IMR-90 (cell line): ENCODE data around the gene HPS4. TPM values are rescaled to one million over a fixed set of nuclear protein-coding genes. Genes with fewer than 3 reads are reported as not detected.

Source experiments
- ATAC-seq: fragments of 200-7000 bp; cut with Tn5 transposase; 2 replicates; pipeline ENCODE4 v1.9.1; 2020; ENCODE audit warnings: low read depth, mild to moderate bottlenecking, moderate library complexity
- BruUV-seq: library from RNA; stranded (reverse); fragments of 400-500 nt; replicated peaks from 2 replicates; lab custom pipeline; 2021; lab: Mats Ljungman, UMichigan
- CTCF ChIA-PET: fragments of 300-600 bp; formaldehyde crosslinking; extraction: SDS; loops from one replicate; lab custom pipeline; 2021; ENCODE audit warnings: antibody characterized with exemption; lab: Yijun Ruan, JAX
- POLR2A ChIA-PET: fragments of 300-600 bp; sonication (Branson Sonifier 250); formaldehyde crosslinking; loops from one replicate; lab custom pipeline; 2022; ENCODE audit warnings: antibody characterized with exemption; ENCODE audit not compliant: unreplicated experiment; lab: Charles Lee
- DNase-seq: peaks from one replicate; pipeline ENCODE4 v3.0.0; 2013
- H2AFZ ChIP-seq: replicated peaks from 2 replicates; pipeline ENCODE3; 2013; ENCODE audit warnings: low read length, mild to moderate bottlenecking; ENCODE audit not compliant: poor library complexity
- H2AK5ac ChIP-seq: 2 replicates; pipeline ENCODE4 v1.6.1; 2013; ENCODE audit warnings: low read depth, low read length, inconsistent platforms
- H2AK9ac ChIP-seq: replicated peaks from 2 replicates; pipeline ENCODE3; 2013; ENCODE audit warnings: mild to moderate bottlenecking, low read depth, low read length, moderate library complexity; ENCODE audit not compliant: poor library complexity
- H2BK120ac ChIP-seq: 2 replicates; pipeline ENCODE4 v1.6.1; 2013; ENCODE audit warnings: low read depth, low read length, inconsistent platforms
- H2BK15ac ChIP-seq: 3 replicates; pipeline ENCODE4 v1.6.1; 2013; ENCODE audit warnings: low read depth, low read length, inconsistent platforms
- H2BK20ac ChIP-seq: 2 replicates; pipeline ENCODE4 v1.6.1; 2013; ENCODE audit warnings: low read depth, mild to moderate bottlenecking, inconsistent platforms, low read length, moderate library complexity
- H2BK5ac ChIP-seq: 2 replicates; pipeline ENCODE4 v1.6.1; 2013; ENCODE audit warnings: mild to moderate bottlenecking, low read depth, low read length, inconsistent platforms; ENCODE audit not compliant: poor library complexity, severe bottlenecking
- H3K14ac ChIP-seq: replicated peaks from 2 replicates; pipeline ENCODE4 v1.6.1; 2013; ENCODE audit warnings: low read depth, low read length, inconsistent platforms
- H3K18ac ChIP-seq: 2 replicates; pipeline ENCODE4 v1.6.1; 2013; ENCODE audit warnings: low read depth, low read length, control low read depth
- H3K23ac ChIP-seq: 2 replicates; pipeline ENCODE4 v1.6.1; 2013; ENCODE audit warnings: low read depth, low read length, inconsistent platforms
- H3K27ac ChIP-seq: 2 replicates; pipeline ENCODE4 v1.5.1; 2013; ENCODE audit warnings: mild to moderate bottlenecking, control low read depth, low read length; ENCODE audit not compliant: insufficient read depth
- H3K27me3 ChIP-seq: 2 replicates; pipeline ENCODE4 v1.6.1; 2013; ENCODE audit warnings: low read length; ENCODE audit not compliant: control insufficient read depth, insufficient read depth
- H3K36me3 ChIP-seq: 2 replicates; pipeline ENCODE4 v1.6.1; 2013; ENCODE audit warnings: low read length, mixed read lengths; ENCODE audit not compliant: control insufficient read depth, insufficient read depth
- H3K4ac ChIP-seq: 2 replicates; pipeline ENCODE4 v1.6.1; 2013; ENCODE audit warnings: low read depth, low read length, inconsistent platforms
- H3K4me1 ChIP-seq: 2 replicates; pipeline ENCODE4 v1.6.1; 2013; ENCODE audit warnings: low read length, mixed read lengths; ENCODE audit not compliant: control insufficient read depth, insufficient read depth
- H3K4me2 ChIP-seq: 2 replicates; pipeline ENCODE4 v1.6.1; 2013; ENCODE audit warnings: low read depth, mild to moderate bottlenecking, control low read depth, low read length, moderate library complexity
- H3K4me3 ChIP-seq: 2 replicates; pipeline ENCODE4 v1.5.1; 2013; ENCODE audit warnings: low read depth, mild to moderate bottlenecking, control low read depth, low read length, moderate library complexity; ENCODE audit not compliant: insufficient read depth
- H3K56ac ChIP-seq: 2 replicates; pipeline ENCODE4 v1.6.1; 2013; ENCODE audit warnings: low read length, inconsistent platforms; ENCODE audit not compliant: insufficient read depth; ENCODE audit errors: extremely low read depth
- H3K79me1 ChIP-seq, 2 experiments: 2 replicates each; pipeline ENCODE4 v1.6.1; 2013; ENCODE audit warnings: low read length in 2 of 2, inconsistent platforms in 1 of 2, low read depth in 1 of 2
- H3K9ac ChIP-seq: 2 replicates; pipeline ENCODE4 v1.6.1; 2013; ENCODE audit warnings: low read depth, low read length, control low read depth
- H3K9me1 ChIP-seq: 2 replicates; pipeline ENCODE4 v1.6.1; 2013; ENCODE audit warnings: low read length, inconsistent platforms; ENCODE audit not compliant: insufficient read depth
- H3K9me3 ChIP-seq: 2 replicates; pipeline ENCODE4 v1.6.1; 2013; ENCODE audit warnings: low read length; ENCODE audit not compliant: control insufficient read depth, insufficient read depth
- H4K20me1 ChIP-seq: 2 replicates; pipeline ENCODE4 v1.6.1; 2013; ENCODE audit warnings: low read length, inconsistent platforms; ENCODE audit not compliant: insufficient read depth
- H4K5ac ChIP-seq: 2 replicates; pipeline ENCODE4 v1.6.1; 2013; ENCODE audit warnings: mild to moderate bottlenecking, low read depth, low read length, control low read depth
- H4K8ac ChIP-seq, 2 experiments: 2 replicates each; pipeline ENCODE4 v1.6.1; 2013; ENCODE audit warnings: low read depth in 2 of 2, low read length in 2 of 2, control low read depth in 1 of 2, inconsistent platforms in 1 of 2
- H4K91ac ChIP-seq: 2 replicates; pipeline ENCODE4 v1.6.1; 2013; ENCODE audit warnings: low read depth, low read length, inconsistent platforms; ENCODE audit not compliant: insufficient read depth
- BHLHE40 ChIP-seq: fragments of 150-350 bp; IDR thresholded peaks from 2 replicates; pipeline ENCODE4 v1.6.1; 2016; ENCODE audit warnings: mild to moderate bottlenecking, low read depth, low read length
- CEBPB ChIP-seq: IDR thresholded peaks from 2 replicates; pipeline ENCODE4 v1.6.1; 2012; ENCODE audit warnings: low read depth, low read length, improper control_type of control experiment
- CHD1 ChIP-seq: IDR thresholded peaks from 2 replicates; pipeline ENCODE4 v1.6.1; 2012; ENCODE audit warnings: low read depth, low read length, improper control_type of control experiment
- ELK1 ChIP-seq: fragments of 150-350 bp; IDR thresholded peaks from 2 replicates; pipeline ENCODE4 v1.6.1; 2016; ENCODE audit warnings: low read depth, mild to moderate bottlenecking, low read length, moderate library complexity, borderline replicate concordance
- FOS ChIP-seq: fragments of 150-350 bp; IDR thresholded peaks from 2 replicates; pipeline ENCODE4 v1.6.1; 2016; ENCODE audit warnings: low read depth, low read length
- MAFK ChIP-seq: IDR thresholded peaks from 2 replicates; pipeline ENCODE4 v1.6.1; 2012; ENCODE audit warnings: low read depth, low read length, improper control_type of control experiment
- MAZ ChIP-seq: IDR thresholded peaks from 2 replicates; pipeline ENCODE4 v1.6.1; 2012; ENCODE audit warnings: low read depth, mild to moderate bottlenecking, low read length, improper control_type of control experiment, moderate library complexity, borderline replicate concordance
- MXI1 ChIP-seq: IDR thresholded peaks from 2 replicates; pipeline ENCODE4 v1.6.1; 2012; ENCODE audit warnings: low read depth, mild to moderate bottlenecking, low read length, moderate library complexity, borderline replicate concordance
- NFE2L2 ChIP-seq: fragments of 150-350 bp; IDR thresholded peaks from 2 replicates; pipeline ENCODE4 v1.6.1; 2016; ENCODE audit warnings: low read depth, mild to moderate bottlenecking, low read length
- POLR2A ChIP-seq: IDR thresholded peaks from 2 replicates; pipeline ENCODE4 v1.6.1; 2012; ENCODE audit warnings: mild to moderate bottlenecking, low read depth, low read length
- RAD21 ChIP-seq: IDR thresholded peaks from 2 replicates; pipeline ENCODE4 v1.6.1; 2012; ENCODE audit warnings: low read length, improper control_type of control experiment
- RCOR1 ChIP-seq: IDR thresholded peaks from 2 replicates; pipeline ENCODE4 v1.6.1; 2012; ENCODE audit warnings: mild to moderate bottlenecking, low read length, improper control_type of control experiment; ENCODE audit not compliant: insufficient replicate concordance
- RFX5 ChIP-seq: IDR thresholded peaks from 2 replicates; pipeline ENCODE4 v1.8.0; 2012; ENCODE audit warnings: low read depth, mild to moderate bottlenecking, low read length, moderate library complexity
- SMC3 ChIP-seq: fragments of 150-350 bp; IDR thresholded peaks from 2 replicates; pipeline ENCODE4 v1.6.1; 2016; ENCODE audit warnings: low read depth, mild to moderate bottlenecking, antibody characterized with exemption, low read length, moderate library complexity
- WGBS, 2 experiments: methylation state at CpG; one replicate each; pipeline versions ENCODE4 v1.1.5 to v1.1.7; 2013; ENCODE audit warnings: missing lambda C conversion rate in 2 of 2; ENCODE audit not compliant: insufficient read length in 1 of 2; ENCODE audit errors: extremely low coverage in 2 of 2; 5-methylcytosine and 5-hydroxymethylcytosine counted together
- dilution Hi-C: fragments of 300-500 bp; cut with HindIII; formaldehyde crosslinking; loops from one replicate; pipeline ENCODE4 v1.14.3; 2018; ENCODE audit warnings: low sequenced_read_pairs; ENCODE audit not compliant: unreplicated experiment
- in situ Hi-C: fragments of 300-500 bp; cut with MboI; formaldehyde crosslinking; loops from 3 replicates; pipeline ENCODE4 v1.14.3; 2019; ENCODE audit warnings: low sequenced_read_pairs, inconsistent platforms, mixed read lengths
- intact Hi-C: fragments of 100-400 bp; cut with micrococcal nuclease; formaldehyde crosslinking; loops from 2 replicates; pipeline ENCODE4 v1.10.0; 2022
- polyA plus RNA-seq, 3 experiments: library from polyadenylated mRNA; depleted of rRNA; stranded (reverse); fragments of >200 nt; gene quantifications; 2 replicates each; pipeline ENCODE4 v1.2.3, GENCODE V29; 2012; ENCODE audit warnings: low replicate concordance in 1 of 3
- total RNA-seq: library from RNA; depleted of rRNA; stranded (reverse); fragments of >200 nt; gene quantifications from 2 replicates; pipeline ENCODE4 v1.2.3, GENCODE V29; 2012
- TF ChIP-seq, protein P1 (sequence below): conservative IDR thresholded peaks from 2 replicates; pipeline ENCODE4 v1.5.1; 2012; ENCODE audit warnings: mild to moderate bottlenecking, low read depth, low read length, improper control_type of control experiment
- TF ChIP-seq, protein P2 (sequence below): fragments of 150-350 bp; IDR thresholded peaks from 2 replicates; pipeline ENCODE4 v1.6.1; 2017; ENCODE audit warnings: mild to moderate bottlenecking, antibody characterized with exemption, low read length, low read depth

Gene HPS4
- total and polyA plus RNA-seq, 2 of the 4 experiments (the other 2 are of a cell fraction) = 15.8 to 19.0 TPM

- no peak for TF ChIP-seq CHD1
- TF ChIP-seq CEBPB = no peak
- no peak for TF ChIP-seq RFX5
- TF ChIP-seq MAFK = no peak
- TF ChIP-seq, protein P1, sequence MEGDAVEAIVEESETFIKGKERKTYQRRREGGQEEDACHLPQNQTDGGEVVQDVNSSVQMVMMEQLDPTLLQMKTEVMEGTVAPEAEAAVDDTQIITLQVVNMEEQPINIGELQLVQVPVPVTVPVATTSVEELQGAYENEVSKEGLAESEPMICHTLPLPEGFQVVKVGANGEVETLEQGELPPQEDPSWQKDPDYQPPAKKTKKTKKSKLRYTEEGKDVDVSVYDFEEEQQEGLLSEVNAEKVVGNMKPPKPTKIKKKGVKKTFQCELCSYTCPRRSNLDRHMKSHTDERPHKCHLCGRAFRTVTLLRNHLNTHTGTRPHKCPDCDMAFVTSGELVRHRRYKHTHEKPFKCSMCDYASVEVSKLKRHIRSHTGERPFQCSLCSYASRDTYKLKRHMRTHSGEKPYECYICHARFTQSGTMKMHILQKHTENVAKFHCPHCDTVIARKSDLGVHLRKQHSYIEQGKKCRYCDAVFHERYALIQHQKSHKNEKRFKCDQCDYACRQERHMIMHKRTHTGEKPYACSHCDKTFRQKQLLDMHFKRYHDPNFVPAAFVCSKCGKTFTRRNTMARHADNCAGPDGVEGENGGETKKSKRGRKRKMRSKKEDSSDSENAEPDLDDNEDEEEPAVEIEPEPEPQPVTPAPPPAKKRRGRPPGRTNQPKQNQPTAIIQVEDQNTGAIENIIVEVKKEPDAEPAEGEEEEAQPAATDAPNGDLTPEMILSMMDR = no peak
- TF ChIP-seq NFE2L2 = no peak
- no peak for TF ChIP-seq SMC3
- TF ChIP-seq POLR2A = no peak
- TF ChIP-seq, protein P2, sequence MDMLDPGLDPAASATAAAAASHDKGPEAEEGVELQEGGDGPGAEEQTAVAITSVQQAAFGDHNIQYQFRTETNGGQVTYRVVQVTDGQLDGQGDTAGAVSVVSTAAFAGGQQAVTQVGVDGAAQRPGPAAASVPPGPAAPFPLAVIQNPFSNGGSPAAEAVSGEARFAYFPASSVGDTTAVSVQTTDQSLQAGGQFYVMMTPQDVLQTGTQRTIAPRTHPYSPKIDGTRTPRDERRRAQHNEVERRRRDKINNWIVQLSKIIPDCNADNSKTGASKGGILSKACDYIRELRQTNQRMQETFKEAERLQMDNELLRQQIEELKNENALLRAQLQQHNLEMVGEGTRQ = no peak
- no peak for TF ChIP-seq MXI1
- TF ChIP-seq ELK1 = no peak
- TF ChIP-seq RCOR1 = no peak
- TF ChIP-seq MAZ = no peak
- no peak for TF ChIP-seq BHLHE40
- no peak for TF ChIP-seq RAD21
- no peak for TF ChIP-seq FOS
- no peaks in the 10 kb centered on the region for H4K20me1 ChIP-seq
- H3K4me2 ChIP-seq = no peak overlapping the region
- H3K9me3 ChIP-seq = no peaks in the 10 kb centered on the region
- DNase-seq (no peak), ATAC-seq (no peak)
- no TSS peak for BruUV-seq
- ChIA-PET POLR2A (no interaction called here), CTCF (no interaction called here)
- H4K5ac ChIP-seq = no peak overlapping the region
- no peak overlapping the region for H4K8ac ChIP-seq
- no peak overlapping the region for H2AK5ac ChIP-seq
- no peak overlapping the region for H2AK9ac ChIP-seq
- no peak overlapping the region for H3K18ac ChIP-seq
- no peak overlapping the region for H3K27ac ChIP-seq
- H3K4me1 ChIP-seq = no peaks in the 10 kb centered on the region
- dilution Hi-C loops = no loop called here
- no peak overlapping the region for H2BK15ac ChIP-seq
- intact Hi-C loops = no loop called here
- H4K91ac ChIP-seq = no peak overlapping the region
- H2BK5ac ChIP-seq = no peak overlapping the region
- H3K79me1 ChIP-seq = no peaks in the 10 kb centered on the region
- no peak overlapping the region for H3K23ac ChIP-seq
- no peak overlapping the region for H3K56ac ChIP-seq
- no peak overlapping the region for H3K14ac ChIP-seq
- no peaks in the 10 kb centered on the region; the same call in 1 of the 2 replicates for H3K36me3 ChIP-seq
- H3K27me3 ChIP-seq = peaks cover 14% of the 10 kb centered on the region; the same call in 1 of the 2 replicates
- H3K9me1 ChIP-seq = 0 out of 2 replicates have a peak, but pooled peaks cover 6% of the 10 kb centered on the region
- H3K4ac ChIP-seq = no peak overlapping the region
- no peak overlapping the region for H3K9ac ChIP-seq
- H3K4me3 ChIP-seq = no peak overlapping the region
- WGBS, 2 experiments = 97% methylated on average over 15 of the region's 25 CpGs; no CpG with 5 or more reads in 1 of the 2 experiments
- H2AFZ ChIP-seq = no peak overlapping the region
- in situ Hi-C loops = no loop called here
- no peak overlapping the region for H2BK20ac ChIP-seq
- H2BK120ac ChIP-seq = no peak overlapping the region
Observed at GRCh38 chr22:26433805-26434204, 49.8 kb downstream of the HPS4 start.
